ENCODE measurements around the gene SLIT1.

Gene SLIT1

DNA sequence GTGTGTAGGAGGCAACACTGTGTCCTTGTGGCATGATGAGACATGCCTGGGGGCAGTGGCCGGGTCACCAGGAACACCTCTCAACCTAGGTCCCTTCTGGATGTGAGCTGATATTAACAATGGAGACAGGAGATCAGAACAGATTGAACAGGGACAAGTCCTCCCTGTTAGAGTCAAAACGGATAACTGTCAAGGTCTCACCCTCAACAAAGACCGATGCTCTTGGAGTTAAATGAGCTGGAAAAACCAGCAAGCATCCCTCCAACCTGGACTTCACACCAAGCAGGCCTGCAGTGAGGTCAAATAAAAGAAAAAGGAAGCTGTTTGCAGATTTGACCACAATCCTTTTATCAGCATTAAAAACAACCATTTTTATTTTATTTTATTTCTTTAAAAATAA, 49.0 kb downstream of the SLIT1 start:
- DNase-seq = no peak

DNA sequence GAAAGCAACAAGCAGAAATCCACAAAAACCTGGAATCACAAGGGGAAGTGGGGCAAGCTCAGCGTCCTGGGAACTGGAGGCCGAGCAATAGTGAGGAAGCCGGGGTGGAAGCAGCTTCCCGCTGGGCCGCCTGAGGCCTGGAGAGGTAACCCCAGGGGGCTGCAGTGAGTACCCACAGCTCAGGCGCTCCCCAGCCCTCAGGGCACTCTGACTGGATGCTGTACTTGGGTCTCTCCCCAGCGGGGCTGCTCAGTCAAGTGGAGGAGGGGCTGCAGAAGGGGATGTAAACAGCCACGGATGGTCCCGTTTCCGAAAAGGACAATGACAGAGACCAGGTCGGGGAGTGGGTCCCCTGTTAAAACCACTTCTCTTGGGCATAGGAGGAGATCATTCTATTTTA, 50.3 kb downstream of the SLIT1 start:
- no peak for DNase-seq

DNA sequence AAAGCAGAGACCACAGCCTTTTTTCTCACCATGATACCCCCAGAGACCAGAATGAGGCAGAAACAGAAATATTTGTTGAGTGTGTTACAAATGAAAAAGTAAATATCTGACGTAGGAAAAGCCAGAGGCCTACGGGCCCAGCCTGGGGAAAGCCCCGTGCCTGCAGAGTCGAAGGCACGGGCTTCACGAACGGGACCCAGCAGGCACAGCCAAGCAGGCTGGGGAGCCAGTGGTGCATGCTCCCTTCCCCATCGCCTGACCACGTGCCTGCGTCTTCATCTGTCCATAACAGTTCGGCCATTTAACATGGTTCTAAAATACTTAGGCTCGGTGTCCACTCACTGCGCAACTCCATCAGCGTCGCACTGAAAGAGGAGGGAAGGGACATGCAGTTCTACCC, 50.8 kb downstream of the SLIT1 start:
- no peak for DNase-seq

DNA sequence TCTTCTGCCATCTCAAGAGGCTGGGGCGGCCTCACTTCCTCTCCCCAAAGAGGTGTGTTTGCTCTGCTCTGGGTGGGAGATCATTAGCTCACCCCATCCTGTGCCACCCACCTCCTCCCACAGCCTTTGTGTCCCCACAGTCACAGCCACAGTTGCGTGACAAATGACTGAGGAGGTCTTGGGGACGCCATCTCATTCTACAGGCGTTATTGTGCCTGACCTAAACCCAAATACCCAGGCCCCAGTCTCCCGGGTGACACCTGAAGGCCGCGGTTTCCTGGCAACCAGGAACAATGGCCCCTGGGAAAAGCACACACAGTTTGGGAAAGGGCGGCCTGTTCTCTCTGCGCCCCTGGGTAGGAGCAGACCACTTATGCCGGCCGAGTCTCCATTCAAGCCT, 51.6 kb downstream of the SLIT1 start:
- no peak for DNase-seq

DNA sequence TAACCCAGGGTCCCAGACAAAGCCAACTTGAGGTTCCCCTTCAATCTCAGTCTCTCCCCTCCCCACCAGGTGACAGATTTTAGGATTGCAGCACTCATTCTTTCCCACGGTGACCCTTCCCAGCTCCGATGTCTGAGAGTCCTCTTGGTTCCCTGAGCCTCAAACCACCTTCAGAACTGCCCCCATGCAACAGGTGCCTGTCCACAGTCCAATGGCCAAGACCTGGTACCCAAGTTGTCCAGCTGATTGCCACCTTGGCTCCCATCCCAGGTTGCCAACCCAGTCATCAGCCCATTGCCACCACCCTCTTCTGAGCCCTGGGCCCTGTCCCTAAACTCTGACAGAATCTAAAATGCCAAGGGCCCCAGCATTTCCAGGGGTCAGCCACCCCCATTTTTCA, 53.5 kb downstream of the SLIT1 start:
- no peak for DNase-seq

DNA sequence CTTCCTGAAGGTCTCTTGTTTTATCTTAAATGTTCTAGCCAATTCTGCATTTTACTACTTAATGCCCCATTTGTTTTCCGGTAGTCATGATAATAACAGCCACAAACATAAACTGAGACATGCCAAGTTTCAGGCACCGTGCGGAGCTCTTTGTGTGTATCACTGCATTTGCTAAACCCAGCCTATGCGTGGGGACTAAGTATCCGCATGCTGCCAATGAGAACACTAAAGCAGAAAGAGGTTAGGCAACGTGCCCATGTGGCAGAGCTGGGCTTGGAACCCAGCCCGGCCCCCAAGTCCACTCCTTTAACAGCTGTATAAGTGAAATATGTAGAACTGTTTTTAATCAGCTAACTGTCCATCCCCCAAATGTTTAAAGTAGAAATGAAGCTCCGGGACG, 54.1 kb downstream of the SLIT1 start:
- no peak for DNase-seq

DNA sequence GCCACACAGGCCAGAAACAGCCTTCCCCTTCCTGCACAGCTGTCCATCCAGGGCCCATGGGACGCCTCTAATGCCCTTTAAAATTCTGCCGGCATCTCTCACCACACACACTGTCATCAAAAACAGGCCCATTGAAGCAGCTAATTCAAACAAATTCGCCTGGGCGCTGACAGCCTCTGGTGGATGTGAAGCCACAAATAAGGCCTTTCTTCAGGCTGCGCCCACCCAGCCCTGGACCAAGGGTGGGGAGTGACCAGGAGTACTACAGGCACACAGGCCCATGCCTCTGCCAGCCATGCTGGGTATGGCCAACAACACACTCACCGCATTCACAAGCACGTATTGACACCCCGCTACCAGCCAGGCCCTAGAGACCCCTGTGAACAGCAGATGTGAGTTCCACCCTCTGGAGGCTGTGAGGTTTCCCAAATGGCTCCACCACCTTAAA, 54.6 kb downstream of the SLIT1 start:
- DNase-seq = no peak

DNA sequence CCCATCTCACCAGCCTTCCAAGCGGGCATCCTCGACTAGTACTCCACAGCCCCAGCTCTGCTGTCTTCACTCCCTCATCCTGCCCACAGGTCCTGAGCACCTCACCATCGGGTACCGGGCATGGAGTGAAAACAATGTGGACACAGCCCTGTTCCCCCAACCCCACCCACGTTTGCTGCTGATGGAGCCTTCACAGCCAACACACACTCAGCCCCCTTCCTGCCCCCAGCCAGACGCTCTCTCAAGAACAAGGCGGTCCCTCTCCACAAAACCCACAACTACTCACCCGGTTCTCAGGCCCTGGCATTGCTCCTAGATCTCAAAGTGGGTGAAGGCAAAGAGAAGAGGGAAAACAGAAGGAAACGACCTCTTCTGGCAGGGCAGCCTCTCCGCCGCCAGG, 56.1 kb downstream of the SLIT1 start:
- no peak for DNase-seq

DNA sequence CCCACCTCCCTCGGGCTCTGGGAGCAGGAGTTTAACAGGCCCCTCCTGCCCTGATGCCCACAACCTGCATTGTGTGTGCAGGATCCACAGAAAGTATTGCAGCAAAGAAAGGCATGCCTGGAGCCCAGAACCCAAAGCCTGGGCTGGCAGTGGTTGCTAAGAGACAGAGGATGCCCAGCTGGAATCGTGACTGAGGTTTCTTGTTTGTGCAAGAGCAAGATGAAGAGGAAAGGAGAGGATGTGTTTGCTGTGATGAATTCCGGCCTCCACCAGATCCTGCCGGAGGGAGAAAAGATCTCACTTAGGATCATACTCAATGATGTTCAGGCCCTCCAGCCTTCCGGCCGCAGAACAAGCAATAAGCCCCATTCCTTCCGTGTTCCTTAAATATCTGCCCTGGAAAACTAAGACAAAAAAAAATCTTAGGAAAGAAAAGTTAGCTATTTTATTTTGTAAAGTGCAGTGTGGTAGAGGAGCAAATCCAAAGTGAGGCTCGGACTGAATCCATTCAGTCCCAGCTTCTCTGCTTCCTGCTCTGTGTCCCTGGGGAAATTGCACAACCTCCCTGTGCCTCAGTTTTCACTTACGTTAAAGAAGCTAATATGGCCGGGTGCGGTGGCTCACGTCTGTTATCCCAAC, 57.1 kb downstream of the SLIT1 start:
- no peak for DNase-seq

DNA sequence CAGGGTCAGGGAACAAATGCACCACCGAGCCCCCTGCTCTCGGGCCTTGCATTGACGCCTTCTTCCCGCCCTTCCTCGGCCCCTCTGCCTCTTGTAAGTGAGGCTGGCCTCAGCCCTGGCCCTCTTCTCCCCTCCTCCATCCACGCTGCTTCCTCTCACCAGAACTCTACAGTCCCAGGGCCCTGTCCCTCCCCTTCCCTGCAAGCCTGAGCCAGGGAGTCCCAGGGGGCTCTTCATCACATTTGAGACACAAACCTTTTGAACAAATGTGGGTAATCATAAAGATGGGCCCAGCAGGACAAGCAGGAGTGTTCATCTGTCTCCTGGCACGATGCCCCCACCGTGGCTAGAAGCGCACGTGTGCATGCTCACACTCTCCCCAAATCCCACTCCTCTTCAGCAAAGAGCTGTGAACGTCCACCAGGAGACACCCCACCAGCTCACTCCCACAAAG, 57.7 kb downstream of the SLIT1 start:
- DNase-seq = no peak

DNA sequence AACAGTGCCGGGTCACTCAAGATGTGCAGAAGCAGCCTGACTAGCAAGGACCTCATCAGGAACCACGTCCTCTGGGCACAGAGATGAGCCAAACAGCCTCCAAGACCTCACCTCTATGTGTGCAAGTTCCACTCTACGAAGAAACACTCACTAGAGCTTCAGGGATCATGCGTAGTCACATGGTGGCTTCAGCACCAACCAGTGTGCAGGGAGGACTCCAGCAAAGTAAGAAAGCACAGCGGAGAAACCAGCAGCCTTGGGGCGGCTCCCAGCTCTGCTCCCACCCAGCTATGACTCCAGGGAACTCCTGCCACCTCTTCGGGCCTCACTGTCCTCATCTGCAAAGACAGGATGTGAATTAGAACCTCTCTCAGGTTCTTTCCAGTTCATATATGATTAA, 58.2 kb downstream of the SLIT1 start:
- DNase-seq = no peak

DNA sequence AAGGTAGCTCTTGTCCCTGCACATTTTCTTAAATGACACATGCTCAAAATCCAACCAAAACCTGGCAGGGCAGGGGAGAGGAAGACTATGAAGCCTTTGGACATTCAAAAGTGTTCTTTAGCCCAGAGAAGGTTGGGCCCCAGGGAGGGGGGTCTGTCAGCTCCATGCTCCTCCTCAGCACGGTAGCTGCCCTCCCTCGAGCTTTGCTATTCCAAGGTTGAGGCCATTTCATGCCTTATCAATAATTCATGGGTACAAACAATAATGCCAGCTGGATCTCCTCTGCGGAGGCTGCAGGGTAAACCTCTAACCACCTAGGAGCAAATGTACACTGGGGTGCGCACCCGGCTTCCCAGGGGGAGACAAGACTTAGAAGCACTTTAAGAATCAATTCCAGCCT, 61.5 kb downstream of the SLIT1 start:
- no peak for DNase-seq

DNA sequence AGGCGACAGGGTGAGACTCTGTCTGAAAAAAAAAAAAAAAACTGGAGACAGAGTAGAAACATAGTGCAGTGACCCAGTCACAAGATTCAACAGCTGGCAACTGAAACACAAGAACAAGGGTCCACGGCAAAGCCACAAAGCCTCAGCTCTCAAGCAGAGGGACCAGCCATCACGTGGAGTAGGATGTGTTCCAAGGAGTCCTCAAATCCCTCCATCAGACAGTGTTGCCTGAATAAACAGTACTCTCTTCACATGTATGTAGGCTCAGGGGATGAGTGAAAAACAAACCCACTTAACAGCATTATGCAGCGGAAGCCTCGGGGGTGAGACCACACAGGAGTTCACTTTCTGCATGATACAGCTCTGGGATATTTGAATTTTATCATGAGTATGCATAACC, 62.0 kb downstream of the SLIT1 start:
- no peak for DNase-seq

DNA sequence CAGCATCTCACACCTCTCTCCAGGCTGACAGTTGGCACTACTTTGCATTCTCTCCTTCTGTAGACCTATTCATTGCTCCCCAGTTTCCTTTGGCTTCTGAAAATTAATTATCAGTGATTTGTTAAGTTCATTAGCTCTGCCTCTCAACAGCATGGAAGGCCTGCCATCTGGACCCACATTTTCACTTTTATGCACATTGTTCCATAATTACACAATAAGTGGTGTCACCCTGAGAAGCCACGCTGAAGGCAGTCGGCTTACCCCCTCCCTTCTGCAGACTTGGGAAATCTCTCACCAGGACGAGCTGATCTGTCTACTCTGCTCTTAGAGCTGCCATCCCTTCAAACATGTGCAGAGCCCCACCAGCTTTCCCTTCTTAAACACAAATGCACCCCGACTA, 64.7 kb downstream of the SLIT1 start:
- DNase-seq = no peak

DNA sequence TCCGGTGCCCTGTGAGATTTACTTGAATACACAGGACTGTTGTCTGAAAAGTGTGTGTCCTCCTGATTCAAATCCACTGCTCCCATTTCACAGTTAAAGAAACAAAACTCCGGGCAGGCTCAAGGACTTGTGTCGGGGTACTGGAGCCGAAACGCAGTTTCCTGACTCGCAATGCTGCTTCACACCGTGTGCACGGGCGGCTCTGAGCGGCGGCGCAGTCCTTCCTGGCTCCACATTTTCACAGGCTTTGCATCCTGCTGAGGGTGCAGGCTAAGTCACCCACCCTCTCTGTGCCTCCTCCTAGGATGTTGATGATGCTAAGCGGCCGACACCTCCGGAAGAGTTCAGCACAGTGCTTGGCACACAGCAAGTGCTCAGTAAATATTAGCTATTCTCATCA, 65.4 kb downstream of the SLIT1 start:
- DNase-seq = no peak

DNA sequence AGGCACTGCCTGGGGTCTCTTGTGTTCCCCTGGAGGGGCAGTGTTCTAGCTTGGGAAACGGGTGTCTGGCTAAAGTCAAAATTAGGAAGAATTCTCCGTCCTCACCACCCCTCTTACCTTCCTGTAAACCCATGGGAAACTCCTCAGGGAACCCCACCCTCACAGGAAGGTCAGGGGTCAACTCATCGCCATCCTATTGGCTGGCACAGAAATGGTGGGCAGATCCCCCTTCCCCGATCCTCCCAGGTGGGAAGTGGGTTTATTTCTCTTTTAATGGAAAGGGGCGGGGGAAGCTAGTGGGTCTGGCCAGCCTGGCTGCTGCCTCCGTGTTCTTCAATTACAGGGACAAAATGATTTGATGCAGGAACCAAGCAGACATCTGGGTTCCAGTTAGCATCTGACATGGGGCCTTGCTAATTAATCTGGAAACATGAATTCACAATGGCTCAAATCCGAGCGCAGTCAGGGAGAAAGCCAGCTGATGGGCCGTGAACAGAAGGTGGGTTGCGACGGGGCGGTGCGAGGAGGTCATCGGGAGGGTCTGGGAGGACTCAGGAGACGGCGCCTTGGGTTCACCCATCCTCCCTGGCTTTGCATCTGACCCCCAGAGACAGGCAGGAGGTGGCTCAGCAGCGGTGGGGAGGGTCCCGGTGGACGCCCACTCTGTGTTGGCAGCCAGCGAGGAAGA, 66.6 kb downstream of the SLIT1 start:
- DNase-seq = no peak

DNA sequence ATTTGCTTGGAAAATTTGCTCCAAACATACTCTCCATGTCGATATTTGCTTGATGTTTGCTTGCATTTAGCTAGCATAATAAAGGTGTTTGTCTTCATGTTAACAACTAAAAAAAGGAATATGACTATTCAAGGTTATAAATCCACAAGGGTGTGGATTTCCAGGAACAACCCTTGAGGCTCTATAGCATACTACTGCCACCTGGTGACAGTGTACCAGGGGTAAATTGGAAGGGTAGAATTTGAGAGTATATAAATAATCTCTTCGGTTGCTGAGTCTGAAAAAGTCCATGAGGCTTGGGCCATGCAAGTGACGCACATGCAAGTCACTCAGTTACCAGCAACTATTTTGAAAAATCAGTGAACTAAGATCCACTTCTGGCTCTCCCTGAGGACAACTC, 68.4 kb downstream of the SLIT1 start:
- no peak for DNase-seq

DNA sequence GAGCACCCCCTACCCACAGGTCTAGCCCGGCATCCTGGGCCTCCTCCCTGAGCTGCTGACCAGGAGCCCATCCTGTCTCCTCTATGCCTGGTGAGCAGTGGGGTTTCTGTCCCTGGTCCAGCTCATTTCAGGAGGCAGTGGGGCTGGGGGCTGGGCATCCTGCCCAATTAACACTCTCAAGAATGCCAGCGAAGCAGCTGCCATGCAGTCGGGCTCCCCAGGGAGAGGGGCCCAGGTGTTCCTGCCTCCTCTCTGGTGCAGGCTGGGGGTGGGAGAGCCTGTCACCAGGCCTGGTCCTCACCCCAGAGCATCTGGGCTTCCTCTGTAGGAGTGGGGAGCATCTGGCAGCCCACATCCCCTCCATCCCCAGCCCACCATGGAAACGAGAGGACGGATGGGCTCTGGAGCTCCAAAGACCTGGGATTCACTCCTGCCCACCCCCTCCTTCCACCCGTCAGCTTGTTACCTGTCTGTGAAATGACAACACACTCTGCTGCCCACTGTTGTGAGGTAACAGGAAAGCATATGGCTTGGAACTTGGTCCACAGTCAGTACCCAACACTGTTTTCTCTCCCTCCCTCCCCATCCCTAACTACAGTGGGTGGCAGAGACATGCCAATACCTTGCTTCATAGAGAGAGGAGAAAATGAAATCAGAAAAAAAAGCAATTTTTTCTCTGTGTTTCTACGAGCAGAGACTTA, 69.1 kb downstream of the SLIT1 start:
- no peak for DNase-seq

DNA sequence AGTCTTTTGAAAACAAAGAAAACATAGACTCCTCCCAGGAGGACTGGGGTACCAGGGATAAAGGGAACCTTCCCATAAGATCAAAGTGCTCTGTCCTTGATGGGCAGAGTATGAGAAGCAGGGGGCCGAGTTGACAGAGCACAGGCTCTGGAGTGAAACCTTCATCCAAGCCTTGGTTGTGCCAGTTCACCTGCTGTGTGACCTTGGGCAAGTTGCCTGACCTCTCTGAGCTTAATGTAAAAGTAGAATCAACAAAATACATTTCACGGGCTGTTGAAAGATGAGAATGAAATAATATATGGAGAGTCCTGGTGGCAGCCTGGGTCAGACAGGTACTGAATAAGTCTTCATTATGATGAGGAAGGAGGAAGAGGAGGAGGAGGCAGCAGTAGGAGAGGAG, 69.9 kb downstream of the SLIT1 start:
- DNase-seq = no peak

DNA sequence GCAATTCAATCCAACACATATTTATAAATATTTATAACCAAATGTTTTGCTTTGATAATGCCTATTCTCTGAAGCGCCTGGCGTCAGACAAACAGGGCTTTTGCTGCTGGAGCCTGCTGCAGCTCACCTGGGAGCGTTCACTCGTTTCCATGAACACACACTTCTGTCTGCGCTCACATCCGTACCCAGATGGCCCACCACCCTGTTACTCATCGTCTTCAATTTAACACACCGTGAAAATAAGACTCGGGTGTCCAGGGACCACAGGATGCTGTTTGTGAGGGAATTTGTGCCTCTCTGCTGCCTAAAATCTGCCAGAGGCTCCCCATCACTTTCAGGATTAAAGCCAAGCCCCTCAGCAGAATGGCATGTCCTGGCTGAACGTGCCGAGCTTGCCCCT, 74.1 kb downstream of the SLIT1 start:
- DNase-seq = no peak

DNA sequence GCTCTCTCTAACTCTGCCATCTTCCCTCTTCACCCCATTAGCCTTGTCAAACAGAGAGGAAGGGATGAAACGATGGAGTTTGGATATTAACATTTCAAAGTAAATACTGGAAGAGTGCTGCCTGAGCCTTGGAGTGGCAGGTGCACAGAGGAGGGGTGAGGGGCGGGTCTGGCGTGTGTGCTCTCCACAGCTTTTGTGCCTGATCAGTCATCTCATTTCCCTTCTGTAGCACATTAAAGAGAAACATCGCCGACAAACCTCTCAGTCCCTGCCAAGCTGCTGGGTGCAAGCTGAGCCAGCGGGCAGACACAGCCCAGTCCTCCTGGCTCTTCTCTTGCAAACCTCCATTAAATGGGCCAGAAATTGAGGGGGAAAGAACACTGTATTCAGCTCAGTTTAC, 76.2 kb downstream of the SLIT1 start:
- no peak for DNase-seq

DNA sequence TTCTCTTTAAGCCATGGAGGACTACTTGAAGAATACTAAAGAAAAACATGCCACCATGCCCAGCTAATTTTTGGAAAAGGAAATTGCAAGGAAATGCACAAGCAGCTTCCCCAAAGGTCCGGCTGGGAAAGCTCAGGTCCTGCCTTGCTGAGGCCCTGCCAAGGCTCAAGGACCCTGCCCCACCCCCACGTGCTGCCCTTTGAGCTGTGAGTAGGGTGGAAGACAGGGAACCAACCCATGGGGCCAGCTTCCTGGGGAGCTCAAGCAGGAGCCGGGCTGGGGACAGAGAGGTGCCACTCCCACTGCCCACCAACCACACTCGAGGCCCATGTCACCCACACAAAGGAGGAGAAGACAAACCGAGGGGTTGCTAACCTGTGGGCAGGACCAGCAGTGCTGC, 78.2 kb downstream of the SLIT1 start:
- no peak for DNase-seq

DNA sequence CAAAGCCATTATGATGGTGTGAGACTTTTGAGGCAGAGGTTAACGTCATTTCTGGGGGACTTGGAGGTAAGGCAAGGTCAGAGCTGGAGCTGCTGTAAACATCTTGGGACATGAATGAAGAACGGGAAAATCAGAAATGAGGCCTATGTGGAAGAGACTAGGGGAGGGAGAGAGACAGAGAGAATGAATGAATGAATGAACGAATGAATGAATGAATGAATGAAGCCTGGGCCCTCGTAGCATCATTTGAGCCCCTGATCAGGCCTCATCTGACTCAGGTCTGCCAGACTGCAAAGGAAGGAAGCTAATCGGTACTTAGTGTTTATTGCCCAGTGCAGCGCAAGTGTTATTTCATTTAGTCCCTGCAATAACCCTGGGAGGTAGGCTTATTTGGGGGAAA, 79.6 kb downstream of the SLIT1 start:
- DNase-seq = no peak

DNA sequence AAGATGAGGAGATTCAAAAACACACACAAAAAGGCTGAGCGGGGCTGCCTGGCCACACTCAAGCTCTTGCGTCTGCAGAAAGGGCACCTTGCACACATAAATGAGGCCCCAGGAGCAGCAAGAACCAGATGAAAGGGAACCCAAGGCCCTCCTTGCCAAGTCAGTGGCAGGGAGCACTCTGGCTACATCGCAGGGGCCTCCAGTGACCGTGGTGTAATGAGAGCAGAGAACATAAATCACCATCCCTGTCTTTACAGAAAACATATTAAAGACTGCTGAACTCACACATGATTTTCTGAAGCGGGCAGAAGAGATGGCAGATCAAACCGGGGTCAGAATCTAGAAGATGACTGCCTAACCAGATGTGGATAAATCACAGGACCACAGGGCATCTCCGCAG, 80.5 kb downstream of the SLIT1 start:
- DNase-seq = no peak

Data from bone marrow (tissue), 2 donors.